Loucy (cell line): ENCODE data around the gene POFUT1.
"Not testable (repeated sequence)": the region's sequence is repeated elsewhere in the genome, so short reads cannot be mapped to it uniquely, and the experiment has no call there.

Experiments used
- CTCF ChIP-seq: fragments of 200-600 bp; sonication (generic); conservative IDR thresholded peaks from 2 replicates; pipeline ENCODE4 v1.5.1; 2014; ENCODE audit warnings: mild to moderate bottlenecking, antibody characterized with exemption, low read length
- EZH2phosphoT487 ChIP-seq: fragments of 200-600 bp; IDR thresholded peaks from 2 replicates; pipeline ENCODE4 v1.6.1; 2018; ENCODE audit warnings: antibody characterized with exemption, mild to moderate bottlenecking, moderate library complexity, borderline replicate concordance

DNA sequence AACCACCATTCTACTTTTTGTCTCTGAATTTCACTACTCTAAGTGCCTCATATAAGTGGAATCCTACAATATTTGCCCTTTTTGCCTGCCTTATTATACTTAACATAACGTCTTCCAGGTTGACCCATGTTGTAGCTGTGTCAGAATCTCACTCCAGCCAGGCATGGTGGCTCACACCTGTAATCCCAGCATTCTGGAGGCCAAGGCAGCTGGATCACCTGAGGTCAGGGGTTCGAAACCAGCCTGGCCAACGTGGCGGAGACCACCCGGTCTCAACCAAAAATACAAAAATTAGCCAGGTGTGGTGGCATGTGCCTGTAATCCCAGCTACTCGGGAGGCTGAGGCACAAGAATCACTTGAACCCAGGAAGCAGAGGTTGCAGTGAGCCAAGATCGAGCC, 30.0 kb upstream of the POFUT1 start:
- not testable (repeated sequence) for TF ChIP-seq CTCF, EZH2phosphoT487
